K562 (cell line): ENCODE measurements around the gene RNF115. TPM values are rescaled to one million over a fixed set of nuclear protein-coding genes. Genes with fewer than 3 reads are reported as not detected.

Experiments
- ATF1 ChIP-seq, 2 experiments: fragments of 450-650 bp in 1 of 2; IDR thresholded peaks; 2 replicates each; pipeline ENCODE4 v1.6.1; 2016; ENCODE audit warnings: missing compliant biosample characterization in 1 of 2, missing genetic modification characterization in 1 of 2
- ATF4 ChIP-seq: fragments of 450-650 bp; formaldehyde crosslinking; IDR thresholded peaks from 2 replicates; pipeline ENCODE4 v1.4.0; 2022; ENCODE audit warnings: mild to moderate bottlenecking, moderate library complexity
- CCAR2 ChIP-seq: fragments of 200-400 bp; formaldehyde crosslinking; IDR thresholded peaks from 2 replicates; pipeline ENCODE4 v1.6.1; 2017; ENCODE audit warnings: mild to moderate bottlenecking, low read depth, low read length
- FOXK2 ChIP-seq, 2 experiments: fragments of 450-650 bp; IDR thresholded peaks in 1 of 2; conservative IDR thresholded peaks in 1 of 2; 2 replicates each; pipeline ENCODE4 v1.6.1; 2016; ENCODE audit warnings: low read depth in 2 of 2, mild to moderate bottlenecking in 1 of 2
- GATAD2B ChIP-seq: fragments of 450-650 bp; IDR thresholded peaks from 2 replicates; pipeline ENCODE4 v1.6.1; 2017; ENCODE audit warnings: mild to moderate bottlenecking, borderline replicate concordance
- KAT8 ChIP-seq: fragments of 450-650 bp; IDR thresholded peaks from 2 replicates; pipeline ENCODE4 v1.6.1; 2016; ENCODE audit warnings: low read depth, mild to moderate bottlenecking
- MBD2 ChIP-seq: sonication (generic); IDR thresholded peaks from 2 replicates; pipeline ENCODE4 v1.6.1; 2016; ENCODE audit warnings: low read depth, borderline replicate concordance
- MCM7 ChIP-seq, 2 experiments: fragments of 450-650 bp; IDR thresholded peaks; 2 replicates each; pipeline ENCODE4 v1.6.1; 2016 to 2018
- MITF ChIP-seq: IDR thresholded peaks from 2 replicates; pipeline ENCODE4 v1.6.1; 2014; ENCODE audit warnings: antibody characterized with exemption
- MYC ChIP-seq, 2 experiments: fragments of 250-450 bp in 1 of 2; sonication (Bioruptor Pico) in 1 of 2; IDR thresholded peaks; 2 replicates each; pipeline versions ENCODE4 v1.5.1 to v1.6.1; 2012 to 2021; ENCODE audit warnings: low read depth in 2 of 2, borderline replicate concordance in 1 of 2, improper control_type of control experiment in 1 of 2, low read length in 1 of 2, mild to moderate bottlenecking in 1 of 2, moderate library complexity in 1 of 2
- NUFIP1 ChIP-seq: fragments of 450-650 bp; IDR thresholded peaks from 2 replicates; pipeline ENCODE4 v1.6.1; 2018; ENCODE audit not compliant: partially characterized antibody
- PCBP1 ChIP-seq: fragments of 200-400 bp; formaldehyde crosslinking; IDR thresholded peaks from 2 replicates; pipeline ENCODE4 v1.6.1; 2018; ENCODE audit warnings: mild to moderate bottlenecking, low read depth, low read length; ENCODE audit not compliant: poor library complexity, severe bottlenecking
- POU5F1 ChIP-seq: fragments of 150-350 bp; IDR thresholded peaks from 2 replicates; pipeline ENCODE4 v1.6.1; 2014; ENCODE audit warnings: borderline replicate concordance, low read length, low read depth, mild to moderate bottlenecking; ENCODE audit not compliant: partially characterized antibody
- RBFOX2 ChIP-seq: fragments of 200-400 bp; formaldehyde crosslinking; IDR thresholded peaks from 2 replicates; pipeline ENCODE4 v1.6.1; 2017; ENCODE audit warnings: low read depth, mild to moderate bottlenecking, low read length, moderate library complexity
- SIN3A ChIP-seq, 2 experiments: fragments of 150-350 bp in 1 of 2; IDR thresholded peaks; 2 replicates each; pipeline ENCODE4 v1.6.1; 2011 to 2016; ENCODE audit warnings: borderline replicate concordance in 2 of 2, low read depth in 2 of 2, low read length in 2 of 2, mild to moderate bottlenecking in 2 of 2, moderate library complexity in 2 of 2; ENCODE audit not compliant: control insufficient read depth in 1 of 2
- TAF9B ChIP-seq: fragments of 450-650 bp; IDR thresholded peaks from 2 replicates; pipeline ENCODE4 v1.6.1; 2018; ENCODE audit warnings: mild to moderate bottlenecking; ENCODE audit not compliant: partially characterized antibody
- TEAD2 ChIP-seq: fragments of 450-650 bp; IDR thresholded peaks from 2 replicates; pipeline ENCODE4 v1.6.1; 2016; ENCODE audit warnings: missing genetic modification characterization, control low read depth, missing compliant biosample characterization
- UBTF ChIP-seq, 2 experiments: IDR thresholded peaks; 2 replicates each; pipeline ENCODE4 v1.6.1; 2012; ENCODE audit warnings: improper control_type of control experiment in 2 of 2, low read depth in 2 of 2, low read length in 2 of 2, borderline replicate concordance in 1 of 2
- XRCC4 ChIP-seq: IDR thresholded peaks from one replicate; pipeline ENCODE4 v1.6.1; 2011; ENCODE audit not compliant: insufficient read depth, insufficient read length; ENCODE audit errors: extremely low read depth
- ZBTB17 ChIP-seq: fragments of 450-650 bp; formaldehyde crosslinking; IDR thresholded peaks from 2 replicates; pipeline ENCODE4 v1.4.0; 2020; ENCODE audit warnings: mild to moderate bottlenecking
- ZBTB7A ChIP-seq: IDR thresholded peaks from 2 replicates; pipeline ENCODE4 v1.6.1; 2011; ENCODE audit warnings: low read depth, mild to moderate bottlenecking, low read length, moderate library complexity, borderline replicate concordance; ENCODE audit not compliant: control insufficient read depth
- ZNF133 ChIP-seq: fragments of 250-450 bp; sonication (Bioruptor Pico); IDR thresholded peaks from 2 replicates; pipeline ENCODE4 v1.4.0; 2020; ENCODE audit warnings: mild to moderate bottlenecking
- ZNF23 ChIP-seq: fragments of 250-450 bp; sonication (Bioruptor Pico); IDR thresholded peaks from 2 replicates; pipeline ENCODE4 v1.4.0; 2020; ENCODE audit warnings: mild to moderate bottlenecking
- polyA plus RNA-seq, 8 experiments: library from polyadenylated mRNA; depleted of rRNA in 4 of 8; stranded (reverse) in 5 of 8; unstranded in 3 of 8; fragments of >200 nt; fragmentation: Nextera tagmentation in 2 of 8; fragmentation: Illumina TruSeq in 1 of 8; extraction: Ambion mirVana in 2 of 8; extraction: Trizol in 1 of 8; gene quantifications; 2 replicates each; pipeline versions ENCODE4 v1.2.1 to v1.2.3, GENCODE V29; 2011 to 2014; ENCODE audit warnings: inconsistent platforms in 1 of 8, missing spikeins in 1 of 8
- total RNA-seq, 7 experiments: library from RNA; depleted of rRNA in 6 of 7; stranded (reverse); fragments of >200 nt in 6 of 7; fragmentation: Illumina TruSeq in 2 of 7; extraction: Trizol in 2 of 7; gene quantifications; 2 replicates each; pipeline versions ENCODE4 v1.2.1 to v1.2.3, GENCODE V29; 2011 to 2021; ENCODE audit warnings: low replicate concordance in 1 of 7

The RNF115 gene
- total and polyA plus RNA-seq, 9 of the 15 experiments (the other 6 are each of a cell fraction or from before 2014, with no cell fraction given), result 1.9 to 14.3 (median 9.5) TPM

GRCh38 chr1:145845514-145846161, 21.7 kb upstream of the RNF115 start, which contains the start of gene NUDT17 (continued):
- TF ChIP-seq TEAD2 (tag), result no peak
- peak in 1 of 2 experiments; percentile 39; a peak in 1 of 4 replicates for TF ChIP-seq SIN3A (IDR thresholded peaks at IDR 0.05; ENCODE audit: borderline replicate concordance in 2 of 2, control insufficient read depth in 1 of 2, low read depth in 2 of 2, low read length in 2 of 2)
- peak; percentile 52 for TF ChIP-seq TAF9B
- TF ChIP-seq UBTF (IDR thresholded peaks at IDR 0.05; ENCODE audit: borderline replicate concordance in 1 of 2, low read depth in 2 of 2, low read length in 2 of 2), result peak; percentile 84 to 87; a peak in 3 of 4 replicates
- no peak for TF ChIP-seq ZNF133
- TF ChIP-seq RBFOX2, result peak; percentile 84
- peak; percentile 24; the same call in 1 of the 2 replicates for TF ChIP-seq ATF4 (CRISPR knock-in tag)
- TF ChIP-seq FOXK2 (conservative IDR thresholded peaks at IDR 0.05 in 1 of 2, IDR thresholded peaks at IDR 0.05 in 1 of 2; ENCODE audit: low read depth in 2 of 2), result no peak
- no peak for TF ChIP-seq MITF
- TF ChIP-seq MBD2, result no peak
- no peak for TF ChIP-seq MCM7 (IDR thresholded peaks at IDR 0.05)
- TF ChIP-seq CCAR2, result no peak
- TF ChIP-seq ZBTB7A, result peak; percentile 86
- TF ChIP-seq PCBP1, result peak; percentile 45
- no peak for TF ChIP-seq KAT8
- no peak for TF ChIP-seq POU5F1
- TF ChIP-seq MYC (IDR thresholded peaks at IDR 0.05; ENCODE audit: low read depth, low read length), result no peak; the same call in 1 of the 2 replicates
- TF ChIP-seq MYC (CRISPR knock-in tag; IDR thresholded peaks at IDR 0.05; ENCODE audit: borderline replicate concordance, low read depth), result 0 out of 2 replicates have a peak, but pooled peaks have one; percentile 42
- TF ChIP-seq NUFIP1, result no peak
- TF ChIP-seq GATAD2B, result peak; percentile 73; the same call in 1 of the 2 replicates
- TF ChIP-seq ZBTB17 (CRISPR knock-in tag), result peak; percentile 75
- TF ChIP-seq XRCC4, result no peak
- no peak for TF ChIP-seq ZNF23 (CRISPR knock-in tag)
- TF ChIP-seq ATF1 (CRISPR knock-in tag; IDR thresholded peaks at IDR 0.05), result no peak
- TF ChIP-seq ATF1 (tag; IDR thresholded peaks at IDR 0.05), result 0 out of 2 replicates have a peak, but pooled peaks have one; percentile 41
